HepG2 (cell line): ENCODE results near the gene TRIM31. TPM values are rescaled to one million over a fixed set of nuclear protein-coding genes. Genes with fewer than 3 reads are reported as not detected.

Experiments used
- CCAR2 ChIP-seq: fragments of 200-400 bp; formaldehyde crosslinking; optimal IDR thresholded peaks from 2 replicates; pipeline ENCODE3; 2018; ENCODE audit warnings: low read depth, mild to moderate bottlenecking, low read length, moderate library complexity
- GFI1 ChIP-seq: sonication (generic); formaldehyde crosslinking; IDR thresholded peaks from 2 replicates; pipeline ENCODE4 v1.5.0; 2020; ENCODE audit warnings: missing genetic modification reagents, mild to moderate bottlenecking, borderline replicate concordance
- IRF1 ChIP-seq: sonication (generic); formaldehyde crosslinking; IDR thresholded peaks from 2 replicates; pipeline ENCODE4 v1.4.0; 2020; ENCODE audit warnings: low read depth, mild to moderate bottlenecking, missing genetic modification reagents
- ISL2 ChIP-seq: sonication (generic); formaldehyde crosslinking; IDR thresholded peaks from 2 replicates; pipeline ENCODE4 v1.5.0; 2020; ENCODE audit warnings: missing genetic modification reagents
- MYC ChIP-seq: sonication (generic); formaldehyde crosslinking; IDR thresholded peaks from 2 replicates; pipeline ENCODE4 v1.9.0; 2021; ENCODE audit warnings: missing genetic modification reagents, borderline replicate concordance
- NFE2L1 ChIP-seq: sonication (generic); formaldehyde crosslinking; IDR thresholded peaks from 2 replicates; pipeline ENCODE4 v1.4.0; 2020; ENCODE audit warnings: missing genetic modification reagents, mild to moderate bottlenecking, borderline replicate concordance
- PBX2 ChIP-seq: IDR thresholded peaks from 2 replicates; pipeline ENCODE4 v1.6.1; 2016; ENCODE audit warnings: control low read depth
- PHB2 ChIP-seq: fragments of 450-650 bp; IDR thresholded peaks from 2 replicates; pipeline ENCODE4 v1.6.1; 2018; ENCODE audit not compliant: partially characterized antibody
- RAD21 ChIP-seq: fragments of 450-650 bp; formaldehyde crosslinking; IDR thresholded peaks from 2 replicates; pipeline ENCODE4 v1.5.0; 2020; ENCODE audit warnings: mild to moderate bottlenecking
- RAD51 ChIP-seq: fragments of 450-650 bp; IDR thresholded peaks from 2 replicates; pipeline ENCODE4 v1.6.1; 2016; ENCODE audit warnings: borderline replicate concordance
- SAP130 ChIP-seq: IDR thresholded peaks from 2 replicates; pipeline ENCODE4 v1.6.1; 2016; ENCODE audit warnings: low read depth
- SNRNP70 ChIP-seq: fragments of 200-400 bp; formaldehyde crosslinking; IDR thresholded peaks from 2 replicates; pipeline ENCODE4 v1.6.1; 2017; ENCODE audit warnings: mild to moderate bottlenecking, low read depth, low read length, moderate library complexity
- THAP7 ChIP-seq: sonication (generic); formaldehyde crosslinking; IDR thresholded peaks from 2 replicates; pipeline ENCODE4 v1.8.1; 2023; ENCODE audit warnings: mild to moderate bottlenecking, missing genetic modification reagents
- ZNF660 ChIP-seq: sonication (generic); formaldehyde crosslinking; IDR thresholded peaks from 2 replicates; pipeline ENCODE4 v1.5.1; 2020; ENCODE audit warnings: mild to moderate bottlenecking, low read depth, missing genetic modification reagents, borderline replicate concordance
- polyA plus RNA-seq, 8 experiments: library from polyadenylated mRNA; depleted of rRNA in 3 of 8; stranded (reverse) in 7 of 8; unstranded in 1 of 8; fragments of >200 nt; fragmentation: Illumina TruSeq in 4 of 8; extraction: Trizol in 4 of 8; gene quantifications; 2 replicates each; pipeline versions ENCODE4 v1.2.1 to v1.2.3, GENCODE V29; 2011 to 2016; ENCODE audit warnings: low read depth in 4 of 8, missing spikeins in 1 of 8, mixed read lengths in 1 of 8; ENCODE audit not compliant: insufficient read depth in 1 of 8
- total RNA-seq, 5 experiments: library from RNA; depleted of rRNA; stranded (reverse); fragments of >200 nt; fragmentation: Illumina TruSeq; extraction: Trizol; gene quantifications; 2 replicates each; pipeline ENCODE4 v1.2.3, GENCODE V29; 2016; ENCODE audit warnings: low read depth in 1 of 5
- TF ChIP-seq, protein P1 (sequence below): sonication (generic); formaldehyde crosslinking; IDR thresholded peaks from 2 replicates; pipeline ENCODE4 v1.4.0; 2020; ENCODE audit warnings: mild to moderate bottlenecking, missing genetic modification reagents
- TF ChIP-seq, protein P2 (sequence below): sonication (generic); formaldehyde crosslinking; IDR thresholded peaks from 2 replicates; pipeline ENCODE4 v1.5.0; 2020; ENCODE audit warnings: missing genetic modification reagents, mild to moderate bottlenecking, borderline replicate concordance
- TF ChIP-seq, protein P3 (sequence below): sonication (generic); formaldehyde crosslinking; IDR thresholded peaks from 2 replicates; pipeline ENCODE4 v1.5.0; 2020; ENCODE audit warnings: mild to moderate bottlenecking, missing genetic modification reagents, borderline replicate concordance
- TF ChIP-seq, protein P4 (sequence below): IDR thresholded peaks from 2 replicates; pipeline ENCODE4 v1.6.1; 2012; ENCODE audit warnings: inconsistent platforms

The TRIM31 gene
- total and polyA plus RNA-seq, 2 of the 13 experiments (the other 11 are each of a cell fraction or from before 2014, with no cell fraction given), result 0.13 to 0.51 TPM

GRCh38 chr6:30101444-30102413 is 11.2 kb downstream of the TRIM31 start (continued):
- no peak for TF ChIP-seq PBX2 (CRISPR knock-in tag)
- TF ChIP-seq MYC (CRISPR knock-in tag), result peak; percentile 60; the same call in 1 of the 2 replicates
- TF ChIP-seq GFI1, result no peak; the same call in 1 of the 2 replicates
- TF ChIP-seq, protein P1, sequence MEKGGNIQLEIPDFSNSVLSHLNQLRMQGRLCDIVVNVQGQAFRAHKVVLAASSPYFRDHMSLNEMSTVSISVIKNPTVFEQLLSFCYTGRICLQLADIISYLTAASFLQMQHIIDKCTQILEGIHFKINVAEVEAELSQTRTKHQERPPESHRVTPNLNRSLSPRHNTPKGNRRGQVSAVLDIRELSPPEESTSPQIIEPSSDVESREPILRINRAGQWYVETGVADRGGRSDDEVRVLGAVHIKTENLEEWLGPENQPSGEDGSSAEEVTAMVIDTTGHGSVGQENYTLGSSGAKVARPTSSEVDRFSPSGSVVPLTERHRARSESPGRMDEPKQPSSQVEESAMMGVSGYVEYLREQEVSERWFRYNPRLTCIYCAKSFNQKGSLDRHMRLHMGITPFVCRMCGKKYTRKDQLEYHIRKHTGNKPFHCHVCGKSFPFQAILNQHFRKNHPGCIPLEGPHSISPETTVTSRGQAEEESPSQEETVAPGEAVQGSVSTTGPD (CRISPR knock-in tag), result no peak
- TF ChIP-seq CCAR2, result no peak
- TF ChIP-seq, protein P2, sequence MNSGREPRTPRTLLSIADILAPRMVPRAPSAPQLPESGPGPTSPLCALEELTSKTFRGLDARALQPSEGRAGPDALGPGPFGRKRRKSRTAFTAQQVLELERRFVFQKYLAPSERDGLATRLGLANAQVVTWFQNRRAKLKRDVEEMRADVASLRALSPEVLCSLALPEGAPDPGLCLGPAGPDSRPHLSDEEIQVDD (CRISPR knock-in tag), result 0 out of 2 replicates have a peak, but pooled peaks have one; percentile 27
- TF ChIP-seq IRF1 (CRISPR knock-in tag), result no peak
- TF ChIP-seq THAP7, result no peak
- no peak for TF ChIP-seq NFE2L1 (CRISPR knock-in tag)
- no peak; the same call in 1 of the 2 replicates for TF ChIP-seq ISL2
- no peak for TF ChIP-seq SNRNP70
- no peak for TF ChIP-seq RAD51
- no peak for TF ChIP-seq ZNF660 (CRISPR knock-in tag)
- TF ChIP-seq PHB2, result no peak
- TF ChIP-seq, protein P3, sequence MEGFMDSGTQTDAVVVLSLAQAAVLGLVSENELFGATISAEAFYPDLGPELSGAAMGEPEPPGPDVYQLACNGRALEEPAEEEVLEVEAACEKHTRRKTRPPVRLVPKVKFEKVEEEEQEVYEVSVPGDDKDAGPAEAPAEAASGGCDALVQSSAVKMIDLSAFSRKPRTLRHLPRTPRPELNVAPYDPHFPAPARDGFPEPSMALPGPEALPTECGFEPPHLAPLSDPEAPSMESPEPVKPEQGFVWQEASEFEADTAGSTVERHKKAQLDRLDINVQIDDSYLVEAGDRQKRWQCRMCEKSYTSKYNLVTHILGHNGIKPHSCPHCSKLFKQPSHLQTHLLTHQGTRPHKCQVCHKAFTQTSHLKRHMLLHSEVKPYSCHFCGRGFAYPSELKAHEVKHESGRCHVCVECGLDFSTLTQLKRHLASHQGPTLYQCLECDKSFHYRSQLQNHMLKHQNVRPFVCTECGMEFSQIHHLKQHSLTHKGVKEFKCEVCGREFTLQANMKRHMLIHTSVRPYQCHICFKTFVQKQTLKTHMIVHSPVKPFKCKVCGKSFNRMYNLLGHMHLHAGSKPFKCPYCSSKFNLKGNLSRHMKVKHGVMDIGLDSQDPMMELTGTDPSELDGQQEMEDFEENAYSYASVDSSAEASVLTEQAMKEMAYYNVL (CRISPR knock-in tag), result peak; percentile 89
- TF ChIP-seq RAD21 (CRISPR knock-in tag), result peak; percentile 53; the same call in 1 of the 2 replicates
- TF ChIP-seq, protein P4, sequence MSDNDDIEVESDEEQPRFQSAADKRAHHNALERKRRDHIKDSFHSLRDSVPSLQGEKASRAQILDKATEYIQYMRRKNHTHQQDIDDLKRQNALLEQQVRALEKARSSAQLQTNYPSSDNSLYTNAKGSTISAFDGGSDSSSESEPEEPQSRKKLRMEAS, result peak; percentile 64; the same call in 1 of the 2 replicates
- peak; percentile 90 for TF ChIP-seq SAP130 (CRISPR knock-in tag)
